ENCODE data around the gene CCDC51. TPM values are rescaled to one million over a fixed set of nuclear protein-coding genes. Genes with fewer than 3 reads are reported as not detected.

The CCDC51 gene
- total and polyA plus RNA-seq, 9 of the 15 experiments (the other 6 are each of a cell fraction or from before 2014, with no cell fraction given): 6.5 to 18.6 (median 15.7) TPM

- TF ChIP-seq ESRRA (IDR thresholded peaks at IDR 0.05; ENCODE audit: borderline replicate concordance, low read depth) (peak; percentile 31; the same call in 1 of the 2 replicates), CREB1 (IDR thresholded peaks at IDR 0.05) (peak; percentile 80), CREB1 (CRISPR knock-in tag; IDR thresholded peaks at IDR 0.05) (peak; percentile 78), CREB3L1 (IDR thresholded peaks at IDR 0.05; ENCODE audit: borderline replicate concordance, low read depth) (peak; percentile 54; the same call in 1 of the 2 replicates), MAX (CRISPR knock-in tag; IDR thresholded peaks at IDR 0.05) (peak; percentile 16), OTX1 (CRISPR knock-in tag; IDR thresholded peaks at IDR 0.05) (peak; percentile 71; the same call in 1 of the 2 replicates), MXD1 (CRISPR knock-in tag; IDR thresholded peaks at IDR 0.05; ENCODE audit: borderline replicate concordance, poor library complexity, severe bottlenecking) (no peak), ID3 (CRISPR knock-in tag; IDR thresholded peaks at IDR 0.05) (no peak), ID3 (tag; IDR thresholded peaks at IDR 0.05) (0 out of 2 replicates have a peak, but pooled peaks have one; percentile 40), ATF1 (CRISPR knock-in tag; IDR thresholded peaks at IDR 0.05) (no peak), ATF1 (tag; IDR thresholded peaks at IDR 0.05) (peak; percentile 96), ZNF121 (CRISPR knock-in tag; conservative IDR thresholded peaks at IDR 0.05) (no peak), ZNF79 (CRISPR knock-in tag; IDR thresholded peaks at IDR 0.05; ENCODE audit: low read depth) (no peak), ZBTB12 (CRISPR knock-in tag; IDR thresholded peaks at IDR 0.05) (peak; percentile 75), KLF13 (tag; IDR thresholded peaks at IDR 0.05; ENCODE audit: borderline replicate concordance, low read depth) (no peak), CBFA2T3 (IDR thresholded peaks at IDR 0.05) (peak; percentile 23), PRDM10 (IDR thresholded peaks at IDR 0.05; ENCODE audit: partially characterized antibody) (peak; percentile 83), ZBED1 (IDR thresholded peaks at IDR 0.05) (no peak), ZNF263 (CRISPR knock-in tag; IDR thresholded peaks at IDR 0.05; ENCODE audit: borderline replicate concordance) (peak; percentile 38; the same call in 1 of the 2 replicates), RCOR1 (IDR thresholded peaks at IDR 0.05; ENCODE audit: borderline replicate concordance in 1 of 2, low read depth in 2 of 2, low read length in 2 of 2) (0 out of 4 replicates have a peak, but pooled peaks of 1 of the 2 experiments have one; percentile 5), RBM15 (IDR thresholded peaks at IDR 0.05; ENCODE audit: insufficient read depth, low read length) (no peak)
Observed at GRCh38 chr3:48472923-48473616, 33.2 kb upstream of the CCDC51 start (continued).

Data from K562 (cell line).